Hepatocyte (in vitro differentiated cells): Measurements from ENCODE around the gene EML4. TPM values are rescaled to one million over a fixed set of nuclear protein-coding genes. Genes with fewer than 3 reads are reported as not detected.

Experiments
- DNase-seq: peaks from one replicate; pipeline ENCODE4 v3.0.0-alpha.2; 2016; ENCODE audit warnings: low spot score
- H2AFZ ChIP-seq: fragments of 200-600 bp; sonication (generic); 2 replicates; pipeline ENCODE4 v1.6.0; 2016; ENCODE audit warnings: antibody characterized with exemption, mild to moderate bottlenecking
- H3K27ac ChIP-seq: fragments of 200-600 bp; sonication (generic); 2 replicates; pipeline ENCODE4 v1.5.1; 2016; ENCODE audit warnings: mild to moderate bottlenecking
- H3K27me3 ChIP-seq: fragments of 200-600 bp; sonication (generic); 2 replicates; pipeline ENCODE4 v1.6.1; 2016
- H3K36me3 ChIP-seq: fragments of 200-600 bp; sonication (generic); replicated peaks from 2 replicates; pipeline ENCODE4 v1.5.1; 2016; ENCODE audit warnings: low read depth; ENCODE audit not compliant: insufficient read depth
- H3K4me1 ChIP-seq: fragments of 200-600 bp; sonication (generic); 2 replicates; pipeline ENCODE4 v1.5.1; 2016; ENCODE audit warnings: mild to moderate bottlenecking, moderate library complexity; ENCODE audit not compliant: insufficient read depth
- H3K4me2 ChIP-seq: fragments of 200-600 bp; sonication (generic); 2 replicates; pipeline ENCODE4 v1.6.0; 2016
- H3K4me3 ChIP-seq: fragments of 200-600 bp; sonication (generic); 2 replicates; pipeline ENCODE4 v1.5.1; 2016; ENCODE audit warnings: mild to moderate bottlenecking
- H3K79me2 ChIP-seq: fragments of 200-600 bp; sonication (generic); 2 replicates; pipeline ENCODE4 v1.6.0; 2017; ENCODE audit warnings: mild to moderate bottlenecking
- H3K9me2 ChIP-seq: fragments of 200-600 bp; sonication (generic); replicated peaks from 2 replicates; pipeline ENCODE4 v1.6.0; 2017; ENCODE audit warnings: mild to moderate bottlenecking; ENCODE audit not compliant: insufficient read depth
- H3K9me3 ChIP-seq: fragments of 200-600 bp; sonication (generic); 2 replicates; pipeline ENCODE4 v1.5.1; 2016; ENCODE audit warnings: low read depth, mild to moderate bottlenecking
- H4K20me1 ChIP-seq: fragments of 200-600 bp; sonication (generic); 2 replicates; pipeline ENCODE4 v1.6.0; 2016; ENCODE audit warnings: mild to moderate bottlenecking; ENCODE audit not compliant: insufficient read depth, poor library complexity, severe bottlenecking
- CTCF ChIP-seq: fragments of 200-600 bp; sonication (generic); IDR thresholded peaks from 2 replicates; pipeline ENCODE4 v1.5.1; 2016; ENCODE audit warnings: antibody characterized with exemption, mild to moderate bottlenecking; ENCODE audit not compliant: poor library complexity
- EZH2 ChIP-seq: fragments of 200-600 bp; sonication (generic); IDR thresholded peaks from 2 replicates; pipeline ENCODE4 v1.6.1; 2016; ENCODE audit warnings: antibody characterized with exemption, mild to moderate bottlenecking, borderline replicate concordance
- EZH2phosphoT487 ChIP-seq: fragments of 200-600 bp; sonication (generic); IDR thresholded peaks from one replicate; pipeline ENCODE4 v1.6.1; 2018; ENCODE audit warnings: antibody characterized with exemption, mild to moderate bottlenecking, low read depth, moderate library complexity; ENCODE audit not compliant: unreplicated experiment, severe bottlenecking
- WGBS: methylation state at CpG from one replicate; pipeline ENCODE4 v1.1.6; 2016; ENCODE audit warnings: low lambda C conversion rate; ENCODE audit errors: missing lambda C conversion rate; 5-methylcytosine and 5-hydroxymethylcytosine counted together
- polyA plus RNA-seq: library from polyadenylated mRNA; unstranded; fragments of >200 nt; fragmentation: Nextera tagmentation; extraction: Ambion mirVana; gene quantifications from 2 replicates; pipeline ENCODE4 v1.2.1, GENCODE V29; 2016
- total RNA-seq: library from RNA; depleted of rRNA; stranded (reverse); fragments of >200 nt; gene quantifications from 2 replicates; pipeline ENCODE4 v1.2.3, GENCODE V29; 2014

EML4 gene
- total and polyA plus RNA-seq, 2 experiments from 2014 or later, result 49.9 to 86.8 TPM

DNA sequence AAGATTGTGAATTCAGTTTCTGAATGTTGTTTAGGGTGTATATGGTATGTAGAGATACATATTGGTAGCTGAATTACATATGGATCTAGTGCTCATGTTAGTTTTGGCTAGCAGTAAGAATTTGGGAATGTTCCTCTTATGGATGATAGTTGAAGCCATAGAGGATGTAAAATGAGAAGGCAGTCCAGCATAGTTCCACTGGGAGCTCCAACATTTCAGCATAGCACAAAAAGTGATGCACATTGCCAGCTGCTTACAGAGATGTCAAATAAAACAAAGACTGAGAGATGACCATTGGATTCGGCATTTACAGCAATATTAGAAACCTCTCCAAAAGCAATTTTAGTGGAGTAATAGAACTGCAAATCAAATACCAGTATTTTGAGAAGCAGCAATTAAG lies 77.4 kb downstream of the EML4 start:
- H3K4me1 ChIP-seq, result peaks cover under 1% of the 10 kb centered on the region
- no peak for TF ChIP-seq CTCF
- no peak for TF ChIP-seq EZH2phosphoT487
- TF ChIP-seq EZH2, result no peak
- no peak for DNase-seq
- H3K4me3 ChIP-seq, result no peak overlapping the region
- H3K27me3 ChIP-seq, result no peaks in the 10 kb centered on the region
- no peak overlapping the region for H3K4me2 ChIP-seq
- H3K79me2 ChIP-seq, result peaks cover 65% of the 10 kb centered on the region
- H3K9me3 ChIP-seq, result no peaks in the 10 kb centered on the region
- H3K9me2 ChIP-seq, result no peaks in the 10 kb centered on the region
- no peak overlapping the region for H2AFZ ChIP-seq
- H3K36me3 ChIP-seq, result no peaks in the 10 kb centered on the region
- WGBS, result 92% methylated on average over 1 of the region's 1 CpG
- no peaks in the 10 kb centered on the region for H4K20me1 ChIP-seq
- no peak overlapping the region for H3K27ac ChIP-seq

DNA sequence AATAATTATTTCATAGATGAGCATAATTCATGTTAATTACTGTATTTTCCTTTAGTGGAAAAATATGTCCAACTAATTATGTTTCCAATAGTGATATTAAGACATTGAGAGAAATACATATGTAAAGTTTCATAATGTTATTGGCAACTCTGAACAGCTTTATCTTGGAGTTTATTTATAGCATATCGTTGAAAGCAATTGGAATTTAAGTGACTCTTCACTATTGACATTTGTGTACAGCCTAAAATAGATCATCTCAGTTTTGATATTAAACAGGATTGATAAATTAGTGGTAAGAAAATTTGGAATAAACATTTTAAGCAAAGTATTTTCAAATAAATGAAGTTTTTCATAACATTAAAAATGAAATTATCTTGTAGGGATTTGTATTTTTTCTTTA lies 79.7 kb downstream of the EML4 start:
- no peaks in the 10 kb centered on the region for H3K9me2 ChIP-seq
- TF ChIP-seq CTCF, result no peak
- no peak for TF ChIP-seq EZH2phosphoT487
- no peak for TF ChIP-seq EZH2
- no peaks in the 10 kb centered on the region for H3K4me1 ChIP-seq
- H3K9me3 ChIP-seq, result no peaks in the 10 kb centered on the region
- H4K20me1 ChIP-seq, result no peaks in the 10 kb centered on the region
- H3K4me3 ChIP-seq, result no peak overlapping the region
- DNase-seq, result no peak
- WGBS, result 93% methylated on average over 1 of the region's 1 CpG
- H3K27me3 ChIP-seq, result no peaks in the 10 kb centered on the region
- H3K4me2 ChIP-seq, result no peak overlapping the region
- H3K27ac ChIP-seq, result no peak overlapping the region
- H3K79me2 ChIP-seq, result peaks cover 56% of the 10 kb centered on the region
- H3K36me3 ChIP-seq, result no peaks in the 10 kb centered on the region
- no peak overlapping the region for H2AFZ ChIP-seq

- Histone ChIP-seq H3K79me2 (peaks cover 57% of the 10 kb centered on the region), H3K27ac (peak overlapping the region; percentile 3), H3K4me1 (no peaks in the 10 kb centered on the region), H3K27me3 (no peaks in the 10 kb centered on the region), H3K9me3 (no peaks in the 10 kb centered on the region), H4K20me1 (no peaks in the 10 kb centered on the region), H3K4me3 (no peak overlapping the region), H2AFZ (no peak overlapping the region), H3K9me2 (no peaks in the 10 kb centered on the region), H3K36me3 (no peaks in the 10 kb centered on the region), H3K4me2 (no peak overlapping the region)
- 59% methylated on average over 2 of the region's 2 CpGs for WGBS
- DNase-seq, result no peak
- TF ChIP-seq CTCF (no peak), EZH2 (no peak), EZH2phosphoT487 (no peak)
Observed at GRCh38 chr2:42249284-42249683, 80.1 kb downstream of the EML4 start.

DNA sequence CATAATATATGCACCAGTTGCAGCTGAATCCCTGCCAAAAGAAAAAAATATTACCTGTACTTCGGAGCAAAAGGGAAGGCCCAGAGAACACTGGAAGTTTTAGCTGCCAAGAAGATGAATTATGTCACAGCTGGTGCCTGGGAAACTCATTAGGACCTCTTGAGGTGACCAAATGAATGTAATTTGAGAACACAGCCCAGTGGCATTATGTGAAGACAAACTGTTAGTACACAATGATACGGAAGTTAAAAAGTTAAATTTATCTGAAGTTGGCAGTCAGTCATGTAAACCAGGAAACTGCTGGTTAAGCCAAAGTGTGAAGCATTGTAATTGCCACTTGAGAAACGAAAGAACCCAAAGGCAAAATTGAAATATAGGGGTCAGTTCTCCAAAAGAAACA lies 80.7 kb downstream of the EML4 start:
- no peak for DNase-seq
- TF ChIP-seq EZH2 (no peak), CTCF (no peak), EZH2phosphoT487 (no peak)
- no peaks in the 10 kb centered on the region for H3K9me2 ChIP-seq
- H3K27ac ChIP-seq, result peak overlapping the region; percentile 3
- no peak overlapping the region for H3K4me3 ChIP-seq
- no peaks in the 10 kb centered on the region for H4K20me1 ChIP-seq
- no peak overlapping the region for H3K4me2 ChIP-seq
- no peaks in the 10 kb centered on the region for H3K36me3 ChIP-seq
- no peaks in the 10 kb centered on the region for H3K4me1 ChIP-seq
- H2AFZ ChIP-seq, result no peak overlapping the region
- H3K27me3 ChIP-seq, result no peaks in the 10 kb centered on the region
- 82% methylated on average over 3 of the region's 3 CpGs for WGBS
- no peaks in the 10 kb centered on the region for H3K9me3 ChIP-seq
- H3K79me2 ChIP-seq, result peaks cover 59% of the 10 kb centered on the region
